ENCODE data around the gene MAP3K5.

DNA sequence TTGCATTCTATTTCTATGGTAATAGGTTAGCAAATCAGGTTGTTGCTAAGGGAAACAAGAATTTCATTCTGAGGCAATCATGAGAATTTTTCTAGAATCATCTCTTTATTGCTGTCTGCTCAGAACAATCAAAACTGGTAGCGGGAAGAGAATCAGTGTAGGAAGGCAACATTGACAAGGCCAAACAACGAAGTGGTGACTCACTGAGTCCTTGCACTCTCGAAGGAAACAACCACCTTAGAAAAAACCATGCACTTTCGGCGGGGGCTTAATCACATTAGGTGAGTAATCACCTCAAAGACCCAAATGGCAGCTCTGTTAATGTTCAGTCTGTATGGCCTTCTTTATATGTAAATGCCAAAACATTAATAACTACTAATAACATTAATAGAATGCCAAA, 163.3 kb downstream of the MAP3K5 start:
- TF ChIP-seq, protein P1, sequence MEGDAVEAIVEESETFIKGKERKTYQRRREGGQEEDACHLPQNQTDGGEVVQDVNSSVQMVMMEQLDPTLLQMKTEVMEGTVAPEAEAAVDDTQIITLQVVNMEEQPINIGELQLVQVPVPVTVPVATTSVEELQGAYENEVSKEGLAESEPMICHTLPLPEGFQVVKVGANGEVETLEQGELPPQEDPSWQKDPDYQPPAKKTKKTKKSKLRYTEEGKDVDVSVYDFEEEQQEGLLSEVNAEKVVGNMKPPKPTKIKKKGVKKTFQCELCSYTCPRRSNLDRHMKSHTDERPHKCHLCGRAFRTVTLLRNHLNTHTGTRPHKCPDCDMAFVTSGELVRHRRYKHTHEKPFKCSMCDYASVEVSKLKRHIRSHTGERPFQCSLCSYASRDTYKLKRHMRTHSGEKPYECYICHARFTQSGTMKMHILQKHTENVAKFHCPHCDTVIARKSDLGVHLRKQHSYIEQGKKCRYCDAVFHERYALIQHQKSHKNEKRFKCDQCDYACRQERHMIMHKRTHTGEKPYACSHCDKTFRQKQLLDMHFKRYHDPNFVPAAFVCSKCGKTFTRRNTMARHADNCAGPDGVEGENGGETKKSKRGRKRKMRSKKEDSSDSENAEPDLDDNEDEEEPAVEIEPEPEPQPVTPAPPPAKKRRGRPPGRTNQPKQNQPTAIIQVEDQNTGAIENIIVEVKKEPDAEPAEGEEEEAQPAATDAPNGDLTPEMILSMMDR (IDR thresholded peaks at IDR 0.05), result no peak
- TF ChIP-seq POLR2A (IDR thresholded peaks at IDR 0.05), result no peak
